Ovary (tissue), 9 donors: ENCODE results near the gene SLC27A5. TPM values are rescaled to one million over a fixed set of nuclear protein-coding genes. Genes with fewer than 3 reads are reported as not detected.

Experiments used
- DNase-seq, 5 donors: peaks; one replicate each; pipeline ENCODE4 v3.0.0-alpha.2; 2019 to 2020
- H3K27ac ChIP-seq, 2 donors: fragments of 200-600 bp; one replicate each; pipeline versions ENCODE4 v1.5.1 to v1.8.0; 2019 to 2022
- H3K27me3 ChIP-seq: fragments of 200-600 bp; one replicate; pipeline ENCODE4 v1.8.0; 2022
- H3K36me3 ChIP-seq: fragments of 200-600 bp; sonication (generic); one replicate; pipeline ENCODE4 v1.5.1; 2019
- H3K4me1 ChIP-seq: one replicate; pipeline ENCODE4 v1.8.1; 2013; ENCODE audit warnings: mild to moderate bottlenecking, moderate library complexity; ENCODE audit not compliant: insufficient read depth
- H3K4me3 ChIP-seq: fragments of 200-600 bp; sonication (generic); one replicate; pipeline ENCODE4 v1.5.1; 2017
- H3K9me3 ChIP-seq, 2 donors: fragments of 200-600 bp in 1 of 2; sonication (generic) in 1 of 2; one replicate each; pipeline versions ENCODE4 v1.5.1 to v1.8.1; 2013 to 2019; ENCODE audit warnings: mild to moderate bottlenecking in 1 of 2, moderate library complexity in 1 of 2
- CTCF ChIP-seq, 3 donors: fragments of 450-650 bp in 2 of 3; fragments of 200-600 bp in 1 of 3; IDR thresholded peaks; one replicate each; pipeline versions ENCODE4 v1.5.1 to v1.8.0; 2016 to 2022; ENCODE audit warnings: antibody characterized with exemption in 3 of 3, mild to moderate bottlenecking in 1 of 3
- EP300 ChIP-seq: sonication (generic); formaldehyde crosslinking; IDR thresholded peaks from one replicate; pipeline ENCODE4 v1.6.1; 2017; ENCODE audit warnings: antibody characterized with exemption
- POLR2A ChIP-seq: fragments of 450-650 bp; IDR thresholded peaks from one replicate; pipeline ENCODE4 v1.6.1; 2017; ENCODE audit warnings: antibody characterized with exemption, mild to moderate bottlenecking, moderate library complexity
- WGBS, 3 donors: extraction: QIAGEN DNeasy Blood & Tissue Kit in 1 of 3; methylation state at CpG; one replicate each; pipeline versions ENCODE4 v1.1.5 to v1.1.7; 2013 to 2017; 5-methylcytosine and 5-hydroxymethylcytosine counted together
- intact Hi-C, 4 donors: fragments of 100-400 bp; cut with DNase I; formaldehyde crosslinking; loops; one replicate each; pipeline versions ENCODE4 v1.11.0 to v1.15.1; 2022 to 2023
- polyA plus RNA-seq, 2 donors: library from polyadenylated mRNA; stranded (reverse); fragments of 200-250 nt in 1 of 2; fragments of 350-450 nt in 1 of 2; fragmentation: Illumina TruSeq in 1 of 2; extraction: RNeasy Lipid Tissue Mini Kit (QIAGEN cat#74804) in 1 of 2; gene quantifications; one replicate each; pipeline ENCODE4 v1.2.3, GENCODE V29; 2013 to 2014
- total RNA-seq, 7 donors: library from RNA; depleted of rRNA in 2 of 7; stranded (reverse); fragments of >200 nt in 2 of 7; fragmentation: NEBNext Ultra II Directional in 3 of 7; extraction: Animal tissue kit (Norgen Biotek cat#: 25700) in 3 of 7; gene quantifications; one replicate each; pipeline versions ENCODE4 v1.1.0 to v1.2.4, GENCODE V29; 2016 to 2023
- donor health status: DM: no; HTN: no; CAD: no; lungs with moderate emphysema.
- donor health status: DM: no; HTN: no; CAD: no.
- donor health status: Bipolar disorder and iron deficiency.
- donor health status: DM: yes; HTN: yes; CAD: no.
- donor health status: DM: no; HTN: no; CAD: no.
- donor health status: DM: yes; HTN: yes; CAD: no.

SLC27A5 gene
- total and polyA plus RNA-seq, 9 donors: 0.70 to 14.8 (median 11.1) TPM

- intact Hi-C loops: no loop called here
- no peaks in the 10 kb centered on the region for H3K27me3 ChIP-seq
- peak; percentile 51 for TF ChIP-seq POLR2A
- TF ChIP-seq EP300: no peak
- peak in 1 of 3 donors; percentile 48 for TF ChIP-seq CTCF (IDR thresholded peaks at IDR 0.05)
- no peaks in the 10 kb centered on the region for H3K36me3 ChIP-seq
- peak; percentile 100 for DNase-seq
- peak overlapping the region; percentile 60 for H3K4me3 ChIP-seq
- WGBS, 3 donors: 1% methylated on average over 44 to 60 of the region's 60 CpGs
- no peaks in the 10 kb centered on the region for H3K9me3 ChIP-seq
- peaks cover 5% of the 10 kb centered on the region for H3K4me1 ChIP-seq
- peak overlapping the region; percentile 15 to 75 for H3K27ac ChIP-seq
Measured at GRCh38 chr19:58499021-58499927, 12.5 kb downstream of the SLC27A5 start.

GRCh38 chr19:58498316-58499020 is 13.3 kb downstream of the SLC27A5 start:
- Histone ChIP-seq H3K36me3 (no peaks in the 10 kb centered on the region), H3K9me3 (no peaks in the 10 kb centered on the region), H3K27ac (no peak overlapping the region), H3K4me3 (peak overlapping the region; percentile 29), H3K4me1 (peaks cover 5% of the 10 kb centered on the region), H3K27me3 (no peaks in the 10 kb centered on the region)
- TF ChIP-seq POLR2A: no peak
- TF ChIP-seq EP300: no peak
- no peak for TF ChIP-seq CTCF (IDR thresholded peaks at IDR 0.05)
- intact Hi-C loops: no loop called here
- peak; percentile 51 to 75 (median 72) for DNase-seq
- 43 to 57% (median 47%) methylated on average over 22 of the region's 22 CpGs for WGBS, 3 donors

GRCh38 chr19:58497634-58498170 is 14.1 kb downstream of the SLC27A5 start:
- Histone ChIP-seq H3K27ac (no peak overlapping the region), H3K9me3 (no peaks in the 10 kb centered on the region), H3K36me3 (no peaks in the 10 kb centered on the region), H3K27me3 (no peaks in the 10 kb centered on the region), H3K4me3 (no peak overlapping the region), H3K4me1 (peaks cover 5% of the 10 kb centered on the region)
- DNase-seq: peak in 1 of 5 donors; percentile 33
- 73 to 79% (median 75%) methylated on average over 8 of the region's 8 CpGs for WGBS, 3 donors
- intact Hi-C loops: no loop called here
- TF ChIP-seq CTCF (IDR thresholded peaks at IDR 0.05): no peak
- TF ChIP-seq POLR2A: no peak
- TF ChIP-seq EP300: no peak

- H3K36me3 ChIP-seq: no peaks in the 10 kb centered on the region
- H3K4me1 ChIP-seq: no peaks in the 10 kb centered on the region
- TF ChIP-seq EP300 (no peak), CTCF (IDR thresholded peaks at IDR 0.05) (no peak), POLR2A (no peak)
- no peaks in the 10 kb centered on the region for H3K27me3 ChIP-seq
- DNase-seq: no peak
- intact Hi-C loops: no loop called here
- no peak overlapping the region for H3K27ac ChIP-seq
- no peaks in the 10 kb centered on the region for H3K9me3 ChIP-seq
- 89 to 91% (median 89%) methylated on average over 14 of the region's 14 CpGs for WGBS, 3 donors
- no peak overlapping the region for H3K4me3 ChIP-seq
Measured at GRCh38 chr19:58492265-58492664, 19.5 kb downstream of the SLC27A5 start.
